Naive B cell (primary cell): ENCODE measurements around the gene TRIO. TPM values are rescaled to one million over a fixed set of nuclear protein-coding genes. Genes with fewer than 3 reads are reported as not detected.

ENCODE experiments used
- ATAC-seq, 2 donors: fragments of 150-1000 bp; cut with Tn5 transposase; 2 replicates each; pipeline ENCODE4 v1.10.0; 2021; ENCODE audit warnings: low read depth in 2 of 2, mild to moderate bottlenecking in 2 of 2, moderate library complexity in 2 of 2
- DNase-seq: peaks from one replicate; pipeline ENCODE4 v3.0.0; 2022
- H3K27ac Mint-ChIP-seq, 6 donors: one replicate each; pipeline ENCODE4 v1.8.0; 2020 to 2022; ENCODE audit warnings: mild to moderate bottlenecking in 6 of 6, mixed read lengths in 6 of 6, moderate library complexity in 5 of 6, inconsistent platforms in 2 of 6
- H3K27me3 Mint-ChIP-seq, 3 donors: one replicate each; pipeline ENCODE4 v1.8.0; 2021 to 2022; ENCODE audit warnings: mixed read lengths in 3 of 3, mild to moderate bottlenecking in 1 of 3
- H3K36me3 Mint-ChIP-seq, 2 donors: one replicate each; pipeline ENCODE4 v1.8.0; 2020 to 2022; ENCODE audit warnings: mixed read lengths in 2 of 2, inconsistent platforms in 1 of 2, mild to moderate bottlenecking in 1 of 2
- H3K4me1 Mint-ChIP-seq, 3 donors: one replicate each; pipeline ENCODE4 v1.8.0; 2020 to 2022; ENCODE audit warnings: mixed read lengths in 3 of 3, inconsistent platforms in 1 of 3, mild to moderate bottlenecking in 1 of 3, moderate library complexity in 1 of 3
- H3K4me3 Mint-ChIP-seq, 8 donors: one replicate each; pipeline ENCODE4 v1.8.0; 2020 to 2022; ENCODE audit warnings: mild to moderate bottlenecking in 8 of 8, mixed read lengths in 8 of 8, moderate library complexity in 8 of 8, inconsistent platforms in 2 of 8
- H3K9me3 Mint-ChIP-seq, 7 donors: one replicate each; pipeline ENCODE4 v1.8.0; 2020 to 2022; ENCODE audit warnings: mixed read lengths in 7 of 7, mild to moderate bottlenecking in 5 of 7, inconsistent platforms in 2 of 7, moderate library complexity in 1 of 7
- polyA plus RNA-seq, 6 donors: library from polyadenylated mRNA; unstranded; fragments of 300-500 nt; fragmentation: Illumina TruSeq; gene quantifications; one replicate each; pipeline ENCODE4 v1.2.3, GENCODE V29; 2021; ENCODE audit warnings: low read depth in 6 of 6

Gene TRIO
- polyA plus RNA-seq, 6 donors from 2014 or later: 7.3 to 16.4 (median 11.1) TPM

- peaks cover 67 to 84% (median 67%) of the 10 kb centered on the region in 3 donors for H3K4me1 Mint-ChIP-seq
- no peaks in the 10 kb centered on the region for H3K27me3 Mint-ChIP-seq
- no peak overlapping the region for H3K4me3 Mint-ChIP-seq
- peak overlapping the region in 1 of 6 donors; percentile 67 for H3K27ac Mint-ChIP-seq
- no peaks in the 10 kb centered on the region for H3K36me3 Mint-ChIP-seq
- DNase-seq (no peak), ATAC-seq (no peak)
- H3K9me3 Mint-ChIP-seq: no peaks in the 10 kb centered on the region
Observed at GRCh38 chr5:14227513-14227912, 84.4 kb downstream of the TRIO start.

- peak overlapping the region in 2 of 6 donors; percentile 44 to 78 for H3K27ac Mint-ChIP-seq
- H3K4me3 Mint-ChIP-seq: no peak overlapping the region
- ATAC-seq (no peak), DNase-seq (no peak)
- no peaks in the 10 kb centered on the region for H3K9me3 Mint-ChIP-seq
- no peaks in the 10 kb centered on the region for H3K36me3 Mint-ChIP-seq
- peaks cover 65 to 84% (median 67%) of the 10 kb centered on the region in 3 donors for H3K4me1 Mint-ChIP-seq
- H3K27me3 Mint-ChIP-seq: no peaks in the 10 kb centered on the region
Observed at GRCh38 chr5:14228219-14228618, 85.1 kb downstream of the TRIO start.

- DNase-seq (no peak), ATAC-seq (no peak)
- no peaks in the 10 kb centered on the region for H3K9me3 Mint-ChIP-seq
- no peak overlapping the region for H3K4me3 Mint-ChIP-seq
- peak overlapping the region in 2 of 6 donors; percentile 6 to 78 for H3K27ac Mint-ChIP-seq
- peaks cover 62 to 87% (median 70%) of the 10 kb centered on the region in 3 donors for H3K4me1 Mint-ChIP-seq
- no peaks in the 10 kb centered on the region for H3K36me3 Mint-ChIP-seq
- no peaks in the 10 kb centered on the region for H3K27me3 Mint-ChIP-seq
Observed at GRCh38 chr5:14229181-14229580, 86.0 kb downstream of the TRIO start.

GRCh38 chr5:14229734-14230133 lies 86.6 kb downstream of the TRIO start:
- Mint-ChIP-seq H3K4me1 (peaks cover 60 to 84% (median 70%) of the 10 kb centered on the region in 3 donors), H3K4me3 (no peak overlapping the region), H3K36me3 (no peaks in the 10 kb centered on the region), H3K27ac (peak overlapping the region in 2 of 6 donors; percentile 6 to 53), H3K27me3 (no peaks in the 10 kb centered on the region), H3K9me3 (no peaks in the 10 kb centered on the region)
- ATAC-seq: no peak
- DNase-seq: no peak

- Mint-ChIP-seq H3K4me1 (peaks cover 55 to 75% (median 62%) of the 10 kb centered on the region in 3 donors), H3K36me3 (no peaks in the 10 kb centered on the region), H3K27me3 (no peaks in the 10 kb centered on the region), H3K9me3 (no peaks in the 10 kb centered on the region), H3K4me3 (no peak overlapping the region), H3K27ac (peak overlapping the region in 2 of 6 donors; percentile 3 to 74)
- ATAC-seq (no peak), DNase-seq (no peak)
Observed at GRCh38 chr5:14231156-14231555, 88.0 kb downstream of the TRIO start.

- Mint-ChIP-seq H3K4me1 (peaks cover 55 to 76% (median 60%) of the 10 kb centered on the region in 3 donors), H3K27ac (peak overlapping the region in 3 of 6 donors; percentile 3 to 74 (median 47)), H3K27me3 (no peaks in the 10 kb centered on the region), H3K4me3 (no peak overlapping the region), H3K36me3 (no peaks in the 10 kb centered on the region), H3K9me3 (no peaks in the 10 kb centered on the region)
- ATAC-seq: no peak
- no peak for DNase-seq
Observed at GRCh38 chr5:14231890-14232289, 88.7 kb downstream of the TRIO start.

- no peak for ATAC-seq
- H3K27ac Mint-ChIP-seq: peak overlapping the region in 1 of 6 donors; percentile 6
- no peaks in the 10 kb centered on the region for H3K27me3 Mint-ChIP-seq
- no peak for DNase-seq
- no peaks in the 10 kb centered on the region for H3K36me3 Mint-ChIP-seq
- no peaks in the 10 kb centered on the region for H3K9me3 Mint-ChIP-seq
- no peak overlapping the region for H3K4me3 Mint-ChIP-seq
- H3K4me1 Mint-ChIP-seq: peaks cover 55 to 75% (median 67%) of the 10 kb centered on the region in 3 donors
Observed at GRCh38 chr5:14234204-14234603, 91.1 kb downstream of the TRIO start.

GRCh38 chr5:14235872-14236271 lies 92.7 kb downstream of the TRIO start:
- DNase-seq: no peak
- peak overlapping the region in 1 of 6 donors; percentile 3 for H3K27ac Mint-ChIP-seq
- H3K27me3 Mint-ChIP-seq: no peaks in the 10 kb centered on the region
- H3K4me3 Mint-ChIP-seq: no peak overlapping the region
- H3K9me3 Mint-ChIP-seq: no peaks in the 10 kb centered on the region
- H3K4me1 Mint-ChIP-seq: peaks cover 53 to 72% (median 70%) of the 10 kb centered on the region in 3 donors
- no peaks in the 10 kb centered on the region for H3K36me3 Mint-ChIP-seq
- no peak for ATAC-seq

- no peaks in the 10 kb centered on the region for H3K27me3 Mint-ChIP-seq
- no peaks in the 10 kb centered on the region for H3K36me3 Mint-ChIP-seq
- ATAC-seq (no peak), DNase-seq (no peak)
- H3K9me3 Mint-ChIP-seq: no peaks in the 10 kb centered on the region
- no peak overlapping the region for H3K4me3 Mint-ChIP-seq
- H3K4me1 Mint-ChIP-seq: peaks cover 49 to 70% (median 66%) of the 10 kb centered on the region in 3 donors
- peak overlapping the region in 4 of 6 donors; percentile 3 to 60 (median 22) for H3K27ac Mint-ChIP-seq
Observed at GRCh38 chr5:14236757-14237156, 93.6 kb downstream of the TRIO start.

- no peak for ATAC-seq
- peak overlapping the region in 3 of 6 donors; percentile 0 to 84 (median 3) for H3K27ac Mint-ChIP-seq
- no peak overlapping the region for H3K4me3 Mint-ChIP-seq
- H3K36me3 Mint-ChIP-seq: no peaks in the 10 kb centered on the region
- peaks cover 42 to 67% (median 67%) of the 10 kb centered on the region in 3 donors for H3K4me1 Mint-ChIP-seq
- DNase-seq: no peak
- H3K27me3 Mint-ChIP-seq: no peaks in the 10 kb centered on the region
- H3K9me3 Mint-ChIP-seq: no peaks in the 10 kb centered on the region
Observed at GRCh38 chr5:14237317-14238086, 94.4 kb downstream of the TRIO start.

GRCh38 chr5:14238272-14238671 lies 95.1 kb downstream of the TRIO start:
- Mint-ChIP-seq H3K27ac (no peak overlapping the region), H3K36me3 (no peaks in the 10 kb centered on the region), H3K9me3 (no peaks in the 10 kb centered on the region), H3K27me3 (no peaks in the 10 kb centered on the region), H3K4me1 (peaks cover 40 to 65% (median 59%) of the 10 kb centered on the region in 3 donors), H3K4me3 (no peak overlapping the region)
- DNase-seq (no peak), ATAC-seq (no peak)

- no peaks in the 10 kb centered on the region for H3K27me3 Mint-ChIP-seq
- H3K4me1 Mint-ChIP-seq: peaks cover 39 to 58% (median 49%) of the 10 kb centered on the region in 3 donors
- peak overlapping the region in 3 of 6 donors; percentile 8 to 49 (median 28) for H3K27ac Mint-ChIP-seq
- DNase-seq (no peak), ATAC-seq (no peak)
- no peaks in the 10 kb centered on the region for H3K36me3 Mint-ChIP-seq
- H3K9me3 Mint-ChIP-seq: no peaks in the 10 kb centered on the region
- peak overlapping the region in 3 of 8 donors; percentile 17 to 75 (median 19) for H3K4me3 Mint-ChIP-seq
Observed at GRCh38 chr5:14239404-14239803, 96.3 kb downstream of the TRIO start.

GRCh38 chr5:14239951-14240350 lies 96.8 kb downstream of the TRIO start:
- no peaks in the 10 kb centered on the region for H3K27me3 Mint-ChIP-seq
- no peak for DNase-seq
- H3K9me3 Mint-ChIP-seq: no peaks in the 10 kb centered on the region
- H3K27ac Mint-ChIP-seq: peak overlapping the region in 1 of 6 donors; percentile 8
- ATAC-seq: no peak
- no peaks in the 10 kb centered on the region for H3K36me3 Mint-ChIP-seq
- peak overlapping the region in 2 of 8 donors; percentile 26 to 75 for H3K4me3 Mint-ChIP-seq
- peaks cover 44 to 62% (median 54%) of the 10 kb centered on the region in 3 donors for H3K4me1 Mint-ChIP-seq

GRCh38 chr5:14240359-14240758 lies 97.2 kb downstream of the TRIO start:
- Mint-ChIP-seq H3K27me3 (no peaks in the 10 kb centered on the region), H3K36me3 (no peaks in the 10 kb centered on the region), H3K4me1 (peaks cover 42 to 64% (median 56%) of the 10 kb centered on the region in 3 donors), H3K9me3 (no peaks in the 10 kb centered on the region), H3K4me3 (peak overlapping the region in 2 of 8 donors; percentile 26 to 75), H3K27ac (peak overlapping the region in 1 of 6 donors; percentile 8)
- ATAC-seq (no peak), DNase-seq (no peak)
